Neural cell (in vitro differentiated cells): ENCODE measurements around the gene SRGAP3. TPM values are rescaled to one million over a fixed set of nuclear protein-coding genes. Genes with fewer than 3 reads are reported as not detected.

Experiments used
- H2AFZ ChIP-seq: fragments of 200-600, 300-800 bp; sonication (generic), shearing (Covaris generic); 2 replicates; pipeline ENCODE4 v1.6.0; 2014; ENCODE audit warnings: low read depth, mild to moderate bottlenecking, antibody characterized with exemption, low read length, moderate library complexity
- H3F3A ChIP-seq: fragments of 200-600 bp; shearing (Covaris generic); 2 replicates; pipeline ENCODE4 v1.6.1; 2016; ENCODE audit warnings: mild to moderate bottlenecking, moderate library complexity, mixed read lengths, antibody characterized with exemption, low read length; ENCODE audit not compliant: insufficient read depth, poor library complexity, severe bottlenecking
- H3K27ac ChIP-seq: fragments of 200-600, 300-800 bp; sonication (generic), shearing (Covaris generic); 2 replicates; pipeline ENCODE4 v1.5.1; 2014; ENCODE audit warnings: mild to moderate bottlenecking, low read length, moderate library complexity
- H3K27me3 ChIP-seq: fragments of 300-800, 200-600 bp; sonication (generic), shearing (Covaris generic); 2 replicates; pipeline ENCODE4 v1.6.0; 2014; ENCODE audit warnings: mild to moderate bottlenecking, low read depth, low read length, moderate library complexity; ENCODE audit not compliant: insufficient read depth
- H3K36me3 ChIP-seq: fragments of 300-800, 200-600 bp; sonication (generic), shearing (Covaris generic); 2 replicates; pipeline ENCODE4 v1.5.1; 2014; ENCODE audit warnings: mild to moderate bottlenecking, antibody characterized with exemption, low read length, moderate library complexity; ENCODE audit not compliant: insufficient read depth
- H3K4me2 ChIP-seq: fragments of 300-800, 200-600 bp; sonication (generic), shearing (Covaris generic); 2 replicates; pipeline ENCODE4 v1.6.0; 2014; ENCODE audit warnings: mild to moderate bottlenecking, low read length
- H3K4me3 ChIP-seq: fragments of 300-800, 200-600 bp; sonication (generic), shearing (Covaris generic); 2 replicates; pipeline ENCODE4 v1.5.1; 2014; ENCODE audit warnings: mild to moderate bottlenecking, low read length, moderate library complexity
- H3K79me2 ChIP-seq: fragments of 200-600 bp; shearing (Covaris generic); replicated peaks from 2 replicates; pipeline ENCODE4 v1.6.0; 2014; ENCODE audit warnings: mild to moderate bottlenecking, low read length, moderate library complexity; ENCODE audit not compliant: insufficient read depth
- H3K9ac ChIP-seq: fragments of 300-800, 200-600 bp; sonication (generic), shearing (Covaris generic); 2 replicates; pipeline ENCODE4 v1.6.1; 2016; ENCODE audit warnings: mild to moderate bottlenecking, low read length, mixed read lengths
- H3K9me2 ChIP-seq: fragments of 200-600 bp; shearing (Covaris generic); 2 replicates; pipeline ENCODE4 v1.6.1; 2016; ENCODE audit warnings: mild to moderate bottlenecking, low read length, mixed read lengths; ENCODE audit not compliant: insufficient read depth
- H3K9me3 ChIP-seq: fragments of 200-600, 300-800 bp; sonication (generic), shearing (Covaris generic); 2 replicates; pipeline ENCODE4 v1.6.1; 2016; ENCODE audit warnings: mild to moderate bottlenecking, mixed run types, low read length, moderate library complexity, mixed read lengths
- H4K20me1 ChIP-seq: fragments of 200-600 bp; shearing (Covaris generic); 2 replicates; pipeline ENCODE4 v1.6.1; 2016; ENCODE audit warnings: mild to moderate bottlenecking, mixed run types; ENCODE audit not compliant: insufficient read depth
- CTCF ChIP-seq: fragments of 450-650 bp; IDR thresholded peaks from 2 replicates; pipeline ENCODE4 v1.5.1; 2014; ENCODE audit warnings: antibody characterized with exemption, mild to moderate bottlenecking, moderate library complexity; ENCODE audit not compliant: poor library complexity, severe bottlenecking
- EP300 ChIP-seq: fragments of 450-650 bp; conservative IDR thresholded peaks from 2 replicates; pipeline ENCODE4 v1.6.1; 2014; ENCODE audit warnings: antibody characterized with exemption, mild to moderate bottlenecking, moderate library complexity; ENCODE audit not compliant: poor library complexity, severe bottlenecking
- EZH2 ChIP-seq: fragments of 200-600, 300-800 bp; shearing (Covaris generic), sonication (generic); IDR thresholded peaks from 2 replicates; pipeline ENCODE4 v1.6.1; 2014; ENCODE audit warnings: antibody characterized with exemption, low read length, borderline replicate concordance, mild to moderate bottlenecking; ENCODE audit not compliant: insufficient read depth, poor library complexity, severe bottlenecking
- MXI1 ChIP-seq: fragments of 450-650 bp; conservative IDR thresholded peaks from 2 replicates; pipeline ENCODE4 v1.6.1; 2014; ENCODE audit warnings: antibody characterized with exemption, mild to moderate bottlenecking; ENCODE audit not compliant: poor library complexity, severe bottlenecking
- POLR2AphosphoS5 ChIP-seq: IDR thresholded peaks from 2 replicates; pipeline ENCODE4 v1.6.1; 2012
- RAD21 ChIP-seq: fragments of 450-650 bp; conservative IDR thresholded peaks from 2 replicates; pipeline ENCODE4 v1.6.1; 2014; ENCODE audit warnings: antibody characterized with exemption, mild to moderate bottlenecking, moderate library complexity
- REST ChIP-seq: IDR thresholded peaks from 2 replicates; pipeline ENCODE4 v1.6.1; 2012; ENCODE audit warnings: borderline replicate concordance
- SMC3 ChIP-seq: fragments of 450-650 bp; conservative IDR thresholded peaks from 2 replicates; pipeline ENCODE4 v1.6.1; 2014; ENCODE audit warnings: antibody characterized with exemption, mild to moderate bottlenecking, moderate library complexity; ENCODE audit not compliant: poor library complexity
- TAF1 ChIP-seq: IDR thresholded peaks from 2 replicates; pipeline ENCODE4 v1.6.1; 2012; ENCODE audit warnings: low read depth
- polyA plus RNA-seq: library from polyadenylated mRNA; depleted of rRNA; stranded (reverse); fragments of >200 nt; gene quantifications from 2 replicates; pipeline ENCODE4 v1.2.3, GENCODE V29; 2014

SRGAP3 gene
- polyA plus RNA-seq, 1 donor from 2014 or later: 31.5 TPM

- Histone ChIP-seq H3K36me3 (peaks cover 2% of the 10 kb centered on the region), H3K4me2 (no peak overlapping the region), H3K9me3 (no peaks in the 10 kb centered on the region), H3F3A (no peaks in the 10 kb centered on the region), H4K20me1 (no peaks in the 10 kb centered on the region), H3K9me2 (no peaks in the 10 kb centered on the region), H3K4me3 (peak overlapping the region; percentile 2), H3K9ac (no peak overlapping the region), H3K27ac (no peak overlapping the region), H3K79me2 (no peaks in the 10 kb centered on the region), H2AFZ (no peak overlapping the region), H3K27me3 (no peaks in the 10 kb centered on the region)
- no peak for TF ChIP-seq EP300
- TF ChIP-seq SMC3: no peak
- no peak for TF ChIP-seq EZH2
- no peak for TF ChIP-seq POLR2AphosphoS5
- no peak for TF ChIP-seq MXI1
These were observed 139.9 kb downstream of the SRGAP3 start for GRCh38 chr3:9109568-9109914.

GRCh38 chr3:9108876-9109567 lies 140.4 kb downstream of the SRGAP3 start:
- no peak overlapping the region for H3K9ac ChIP-seq
- peaks cover 5% of the 10 kb centered on the region for H3K36me3 ChIP-seq
- H3F3A ChIP-seq: no peaks in the 10 kb centered on the region
- no peaks in the 10 kb centered on the region for H3K9me2 ChIP-seq
- H3K27ac ChIP-seq: peak overlapping the region; percentile 36
- H4K20me1 ChIP-seq: no peaks in the 10 kb centered on the region
- no peak overlapping the region for H2AFZ ChIP-seq
- H3K27me3 ChIP-seq: no peaks in the 10 kb centered on the region
- H3K9me3 ChIP-seq: no peaks in the 10 kb centered on the region
- H3K4me3 ChIP-seq: peak overlapping the region; percentile 2
- H3K79me2 ChIP-seq: no peaks in the 10 kb centered on the region
- TF ChIP-seq TAF1: no peak
- no peak for TF ChIP-seq POLR2AphosphoS5
- no peak for TF ChIP-seq SMC3
- TF ChIP-seq EP300: no peak
- TF ChIP-seq REST: no peak
- TF ChIP-seq CTCF: no peak
- TF ChIP-seq RAD21: no peak
- TF ChIP-seq EZH2: no peak
- TF ChIP-seq MXI1: no peak
- H3K4me2 ChIP-seq: no peak overlapping the region
